Epithelial cell of esophagus (primary cell): ENCODE data around the gene CASZ1.

ENCODE experiments used
- DNase-seq: peaks from one replicate; pipeline ENCODE4 v3.0.0; 2010; ENCODE audit warnings: low read depth
- H3K4me3 ChIP-seq: 2 replicates; pipeline ENCODE4 v1.5.1; 2011; ENCODE audit warnings: mild to moderate bottlenecking, low read length, control low read depth
- TF ChIP-seq, protein P1 (sequence below): IDR thresholded peaks from 2 replicates; pipeline ENCODE4 v1.5.1; 2011; ENCODE audit warnings: low read depth, mild to moderate bottlenecking, low read length, control low read depth, inconsistent platforms; ENCODE audit not compliant: insufficient read depth; ENCODE audit errors: missing control alignments

The CASZ1 gene

DNA sequence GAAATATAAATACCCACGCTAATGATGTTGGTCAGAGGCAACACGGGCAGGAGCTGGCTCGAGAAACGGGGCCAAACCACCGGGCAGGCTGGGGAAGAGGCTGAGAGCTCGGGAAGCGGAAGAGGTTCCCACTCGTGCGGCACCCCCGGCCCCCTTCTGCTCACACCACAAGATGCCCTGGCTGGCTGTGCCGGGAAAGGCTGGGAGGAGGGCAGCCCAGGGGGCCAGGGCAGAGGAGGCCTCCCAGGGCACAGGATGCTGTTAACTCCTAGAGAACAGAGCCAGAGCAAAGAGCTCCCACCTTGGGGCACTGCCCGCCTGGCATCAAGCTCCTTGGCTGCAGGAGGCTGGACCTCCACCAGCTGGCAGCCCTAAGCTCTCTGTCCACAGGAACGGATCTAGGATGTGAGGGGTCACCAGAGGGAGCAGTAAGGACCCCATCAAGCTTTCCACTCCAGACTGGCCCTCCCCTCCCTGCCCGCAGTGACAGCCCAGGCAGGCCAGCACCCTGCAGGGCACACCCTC is 44.8 kb downstream of the CASZ1 start:
- H3K4me3 ChIP-seq = no peak overlapping the region
- no peak for DNase-seq
- TF ChIP-seq, protein P1, sequence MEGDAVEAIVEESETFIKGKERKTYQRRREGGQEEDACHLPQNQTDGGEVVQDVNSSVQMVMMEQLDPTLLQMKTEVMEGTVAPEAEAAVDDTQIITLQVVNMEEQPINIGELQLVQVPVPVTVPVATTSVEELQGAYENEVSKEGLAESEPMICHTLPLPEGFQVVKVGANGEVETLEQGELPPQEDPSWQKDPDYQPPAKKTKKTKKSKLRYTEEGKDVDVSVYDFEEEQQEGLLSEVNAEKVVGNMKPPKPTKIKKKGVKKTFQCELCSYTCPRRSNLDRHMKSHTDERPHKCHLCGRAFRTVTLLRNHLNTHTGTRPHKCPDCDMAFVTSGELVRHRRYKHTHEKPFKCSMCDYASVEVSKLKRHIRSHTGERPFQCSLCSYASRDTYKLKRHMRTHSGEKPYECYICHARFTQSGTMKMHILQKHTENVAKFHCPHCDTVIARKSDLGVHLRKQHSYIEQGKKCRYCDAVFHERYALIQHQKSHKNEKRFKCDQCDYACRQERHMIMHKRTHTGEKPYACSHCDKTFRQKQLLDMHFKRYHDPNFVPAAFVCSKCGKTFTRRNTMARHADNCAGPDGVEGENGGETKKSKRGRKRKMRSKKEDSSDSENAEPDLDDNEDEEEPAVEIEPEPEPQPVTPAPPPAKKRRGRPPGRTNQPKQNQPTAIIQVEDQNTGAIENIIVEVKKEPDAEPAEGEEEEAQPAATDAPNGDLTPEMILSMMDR = no peak

- TF ChIP-seq, protein P1 = no peak
These were observed 45.3 kb downstream of the CASZ1 start for GRCh38 chr1:10751160-10751559.

GRCh38 chr1:10745886-10746455 is 50.5 kb downstream of the CASZ1 start:
- no peak overlapping the region for H3K4me3 ChIP-seq
- TF ChIP-seq, protein P1 = no peak
- no peak for DNase-seq

More at GRCh38 chr1:10751160-10751559, 45.3 kb downstream of the CASZ1 start:
- no peak for DNase-seq
- H3K4me3 ChIP-seq = no peak overlapping the region

- no peak for DNase-seq
- no peak overlapping the region for H3K4me3 ChIP-seq
- TF ChIP-seq, protein P1 = no peak
These were observed 51.1 kb downstream of the CASZ1 start for GRCh38 chr1:10745383-10745782.

GRCh38 chr1:10744654-10745238 is 51.7 kb downstream of the CASZ1 start:
- no peak overlapping the region for H3K4me3 ChIP-seq

GRCh38 chr1:10744029-10744428 is 52.4 kb downstream of the CASZ1 start:
- H3K4me3 ChIP-seq = no peak overlapping the region
- TF ChIP-seq, protein P1 = no peak
- no peak for DNase-seq

More at GRCh38 chr1:10744654-10745238, 51.7 kb downstream of the CASZ1 start:
- peak; percentile 37 for DNase-seq
- TF ChIP-seq, protein P1 = no peak
